HEK293T (cell line): ENCODE data around the gene SLC25A21.

ENCODE experiments used
- BHLHE40 ChIP-seq: fragments of 450-650 bp; IDR thresholded peaks from 2 replicates; pipeline ENCODE4 v1.6.1; 2016; ENCODE audit warnings: mild to moderate bottlenecking, moderate library complexity, borderline replicate concordance
- ELF4 ChIP-seq: fragments of 450-650 bp; IDR thresholded peaks from 2 replicates; pipeline ENCODE4 v1.6.1; 2017; ENCODE audit warnings: antibody characterized with exemption
- FOXA1 ChIP-seq: fragments of 450-650 bp; IDR thresholded peaks from 2 replicates; pipeline ENCODE4 v1.6.1; 2016; ENCODE audit warnings: mild to moderate bottlenecking
- FOXK2 ChIP-seq: fragments of 450-650 bp; IDR thresholded peaks from 2 replicates; pipeline ENCODE4 v1.6.1; 2016; ENCODE audit warnings: mild to moderate bottlenecking
- HDGF ChIP-seq: fragments of 450-650 bp; IDR thresholded peaks from 2 replicates; pipeline ENCODE4 v1.6.1; 2017; ENCODE audit warnings: antibody characterized with exemption, borderline replicate concordance
- PKNOX1 ChIP-seq: fragments of 450-650 bp; IDR thresholded peaks from 2 replicates; pipeline ENCODE4 v1.6.1; 2016
- SP1 ChIP-seq: fragments of 450-650 bp; IDR thresholded peaks from 2 replicates; pipeline ENCODE4 v1.6.1; 2017
- ZNF384 ChIP-seq: fragments of 450-650 bp; IDR thresholded peaks from 2 replicates; pipeline ENCODE4 v1.6.1; 2016

GRCh38 chr14:37143475-37143874, 28.9 kb downstream of the SLC25A21 start:
- TF ChIP-seq BHLHE40 = no peak
- no peak for TF ChIP-seq SP1
- no peak for TF ChIP-seq PKNOX1
- TF ChIP-seq HDGF = no peak
- no peak for TF ChIP-seq FOXK2
- no peak for TF ChIP-seq ZNF384
- no peak for TF ChIP-seq ELF4
- TF ChIP-seq FOXA1 = no peak
